ENCODE results near the gene CLASP1.
"Not testable (repeated sequence)": the region's sequence is repeated elsewhere in the genome, so short reads cannot be mapped to it uniquely, and the experiment has no call there.

CLASP1 gene

DNA sequence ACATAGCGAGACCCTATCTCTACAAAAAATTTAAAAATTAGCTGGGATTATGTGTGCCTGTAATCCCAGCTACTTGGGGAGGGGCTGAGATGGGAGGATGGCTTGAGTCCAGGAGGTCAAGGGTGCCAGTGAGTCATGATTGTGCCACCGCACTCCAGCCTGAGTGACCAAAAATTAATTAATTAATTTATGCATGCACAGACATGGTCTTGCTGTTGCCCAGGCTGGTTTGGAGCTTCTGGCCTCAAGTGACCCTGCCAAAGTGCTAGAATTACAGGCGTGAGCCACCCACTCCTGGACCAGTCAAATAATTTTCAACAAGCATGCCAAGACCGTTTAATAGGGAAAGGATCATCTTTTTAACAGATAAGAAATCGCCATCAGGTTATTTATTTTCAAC is 306.5 kb downstream of the CLASP1 start:
- no peak for DNase-seq

DNA sequence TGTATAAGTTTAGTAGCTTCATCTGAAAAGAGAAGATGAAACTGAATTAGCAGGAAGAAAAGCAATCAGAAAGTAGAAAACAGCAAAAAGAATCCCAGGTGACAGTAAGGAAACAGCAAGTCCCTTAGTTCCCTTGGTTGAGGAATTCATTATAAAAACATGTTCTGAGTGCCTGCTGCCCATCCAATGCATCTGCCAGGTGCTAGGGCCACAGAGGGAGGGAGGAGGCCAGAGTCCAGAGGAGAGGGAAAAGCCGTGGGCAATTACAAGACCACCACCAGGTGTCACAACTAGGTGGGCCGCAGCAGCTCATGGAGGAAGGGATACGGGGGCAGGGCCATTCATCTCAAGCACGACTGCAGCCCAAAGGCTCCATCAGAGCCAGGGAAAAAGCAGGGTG is 308.3 kb downstream of the CLASP1 start:
- no peak for DNase-seq

DNA sequence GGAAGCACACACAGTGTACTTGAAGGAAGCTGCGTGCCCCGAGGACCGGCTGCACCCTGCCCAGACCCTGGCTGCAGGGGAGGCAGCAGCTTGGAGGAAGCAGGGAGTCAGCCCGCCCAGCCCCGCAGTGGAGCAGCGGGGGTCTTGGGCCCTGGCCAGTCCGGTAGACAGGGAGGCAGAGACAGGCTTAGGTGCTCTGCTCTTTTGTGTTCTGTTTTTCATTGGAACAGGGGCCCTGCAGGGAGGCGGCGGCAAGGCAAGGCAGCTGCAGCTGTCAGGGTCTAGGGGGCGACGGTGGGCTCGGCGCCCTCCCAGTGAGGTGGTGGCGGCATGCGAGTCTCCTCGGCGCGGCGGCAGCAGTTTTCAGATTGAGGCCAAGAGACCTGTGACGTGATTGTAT is 311.0 kb downstream of the CLASP1 start:
- no peak for DNase-seq

DNA sequence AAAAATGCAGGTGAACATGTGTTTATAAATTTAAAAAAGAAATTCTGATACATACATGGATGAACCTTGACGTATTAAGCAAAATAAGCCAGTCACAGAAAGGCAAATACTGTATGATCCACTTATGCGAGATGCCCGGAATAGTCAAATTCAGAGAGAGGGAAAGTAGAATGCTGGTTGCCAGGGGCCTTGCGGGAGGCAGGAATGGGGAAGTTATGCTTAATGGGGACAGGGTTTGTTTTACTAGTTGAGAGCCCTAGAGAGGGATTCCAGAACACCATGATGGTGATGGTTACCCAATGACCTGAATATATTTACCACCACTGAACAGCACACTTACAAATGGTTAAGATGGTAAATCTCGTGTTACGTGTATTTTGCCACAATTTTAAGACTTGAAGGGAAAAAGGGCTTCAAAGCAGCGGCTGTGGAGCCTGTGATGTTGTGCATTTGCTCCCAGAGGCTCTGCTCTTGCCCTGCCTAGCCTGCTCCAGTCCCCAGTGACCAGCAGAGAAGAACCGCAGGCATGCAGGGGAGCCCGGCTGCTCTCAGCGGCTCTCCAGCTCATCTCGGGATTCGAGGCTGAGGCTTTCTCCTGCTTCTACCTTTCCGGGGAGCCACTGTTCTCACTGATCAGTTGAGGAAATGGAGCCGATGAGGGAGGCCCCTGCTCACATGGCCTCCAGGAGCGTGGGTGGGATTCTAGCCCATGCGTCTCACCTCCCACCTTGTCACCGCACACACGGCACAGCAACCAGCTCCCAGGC is 312.6 kb downstream of the CLASP1 start:
- no peak for DNase-seq

DNA sequence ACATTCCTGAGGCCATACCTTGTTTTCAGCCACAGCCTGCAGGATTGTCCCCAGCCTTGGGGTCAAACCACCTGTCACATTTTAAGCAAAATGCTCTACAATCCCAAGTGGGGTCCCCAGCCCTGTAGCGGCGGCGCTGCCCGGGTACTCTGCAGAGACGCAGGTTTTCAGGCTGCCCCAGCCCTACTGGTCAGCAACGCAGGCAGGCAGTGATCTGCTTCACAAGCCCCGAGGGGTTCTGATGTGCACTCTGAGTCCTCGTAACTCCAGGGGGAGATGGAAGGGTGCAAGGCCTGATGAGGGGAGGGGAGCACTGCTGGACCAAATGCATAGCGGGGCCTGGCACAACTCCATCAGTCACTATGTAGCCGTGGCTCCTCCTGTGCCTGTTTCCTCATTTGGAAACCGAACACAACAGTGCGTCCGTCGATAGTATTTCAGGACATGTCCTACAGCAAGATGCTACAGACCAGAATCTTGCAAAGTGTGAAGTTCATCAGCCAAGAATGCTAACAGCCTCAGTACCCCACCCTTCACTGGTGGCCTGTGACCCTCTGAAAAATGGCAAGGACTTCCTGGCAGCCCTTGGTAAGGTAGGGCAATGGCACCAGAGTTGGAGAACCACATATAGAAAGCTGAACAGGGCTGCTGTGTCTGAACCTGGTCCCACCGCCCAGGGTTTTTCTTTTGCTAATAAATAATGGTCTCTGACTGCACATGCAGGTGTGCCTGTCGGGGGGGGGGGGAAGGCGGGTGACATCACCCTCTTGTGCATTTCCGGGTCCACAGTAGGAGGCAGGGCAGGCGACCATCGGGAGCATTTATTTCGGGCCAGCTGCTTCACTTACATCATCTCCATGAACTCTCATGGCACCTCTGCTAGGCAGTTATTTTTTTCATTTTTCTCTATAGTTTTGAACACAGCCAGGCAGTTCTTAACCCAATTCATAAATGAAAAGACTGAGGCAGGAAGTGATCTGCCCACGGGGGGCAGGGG is 313.7 kb downstream of the CLASP1 start:
- DNase-seq, result no peak

DNA sequence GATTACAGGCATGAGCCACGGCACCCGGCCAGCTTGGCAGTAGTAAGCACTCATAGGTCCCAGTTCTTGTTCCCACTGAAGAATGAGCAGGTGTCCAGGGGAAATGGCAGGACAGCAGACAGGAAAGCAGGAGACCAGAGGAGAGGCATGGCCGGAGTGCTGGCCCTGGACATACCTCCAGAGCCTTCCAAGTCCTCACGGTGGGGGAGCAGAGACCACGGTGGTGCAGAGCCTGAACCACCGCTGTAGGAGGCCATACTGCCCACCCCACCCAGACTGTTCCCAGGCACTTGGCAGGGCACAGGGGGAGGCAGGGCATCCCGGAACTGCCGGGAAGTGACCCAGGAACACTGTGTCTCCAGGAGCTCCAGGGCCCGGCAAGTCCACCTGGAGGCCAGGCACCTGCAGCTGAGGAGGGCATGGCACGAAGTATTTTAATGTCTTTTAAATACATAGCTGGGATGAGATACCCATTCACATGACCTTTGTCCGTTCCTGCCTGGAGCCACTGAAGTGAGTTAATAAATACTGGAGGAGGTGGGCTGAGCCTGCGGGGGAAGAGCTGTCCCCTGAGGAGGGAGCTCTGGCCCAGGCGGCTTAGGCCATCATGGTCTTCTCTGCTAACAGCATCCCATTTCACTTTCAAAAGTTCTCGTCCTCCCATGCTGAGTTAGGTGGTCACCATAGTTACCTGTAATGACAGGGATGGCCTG is 314.5 kb downstream of the CLASP1 start:
- no peak for DNase-seq

DNA sequence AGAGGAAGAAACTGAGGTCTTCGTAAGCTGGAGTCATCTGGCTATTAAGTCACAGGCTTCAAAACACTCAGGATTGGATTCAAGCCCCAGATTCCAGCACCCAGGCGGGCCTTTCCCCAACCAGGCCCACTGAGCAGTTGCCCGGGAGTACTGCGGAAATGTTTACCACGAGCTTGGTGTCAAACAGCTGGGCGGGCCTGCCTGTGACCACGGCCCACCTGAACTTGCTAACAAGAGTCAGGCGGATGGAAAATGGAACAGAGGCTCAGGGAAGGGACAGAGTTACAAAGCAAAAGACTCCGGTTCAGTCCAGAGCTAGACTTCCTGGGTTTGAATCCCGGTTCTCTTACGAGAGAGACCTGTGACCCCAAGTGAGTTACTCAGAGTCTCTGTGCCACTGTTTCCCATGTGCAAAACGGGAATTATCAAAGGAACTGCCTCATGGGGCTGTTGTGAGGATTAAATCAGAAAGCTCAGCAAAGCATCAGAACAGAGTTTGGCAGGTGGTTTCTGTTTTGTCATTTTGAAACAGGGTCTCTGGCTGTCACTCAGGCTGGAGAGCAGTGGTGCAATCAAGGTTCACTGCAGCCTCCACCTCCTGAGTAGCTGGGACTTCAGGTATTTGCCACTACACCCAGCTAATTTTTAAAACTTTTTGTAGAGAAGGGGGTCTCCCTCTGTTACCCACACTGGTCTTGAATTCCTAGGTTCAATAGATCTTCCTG is 315.3 kb downstream of the CLASP1 start:
- DNase-seq, result no peak

DNA sequence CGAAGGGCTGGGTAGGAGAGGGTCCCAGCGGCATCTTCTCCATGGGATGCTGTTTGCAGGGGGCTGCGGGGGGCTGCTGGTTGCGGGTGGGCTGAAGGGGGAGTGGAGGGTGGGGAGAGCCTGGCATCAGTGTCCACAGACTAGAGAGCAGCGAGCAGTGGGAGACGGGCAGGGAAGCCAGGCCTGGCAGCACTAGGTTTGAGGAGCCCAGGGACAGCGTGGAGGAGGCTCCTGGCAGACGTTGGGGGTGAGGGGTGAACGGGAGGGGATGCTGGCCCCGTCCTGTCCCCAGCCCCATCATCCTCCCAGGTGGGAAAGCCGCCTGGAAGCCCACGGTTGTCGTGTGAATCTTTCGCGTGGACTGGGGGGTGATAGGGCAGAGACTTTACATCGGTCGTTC is 316.0 kb downstream of the CLASP1 start:
- no peak for DNase-seq

DNA sequence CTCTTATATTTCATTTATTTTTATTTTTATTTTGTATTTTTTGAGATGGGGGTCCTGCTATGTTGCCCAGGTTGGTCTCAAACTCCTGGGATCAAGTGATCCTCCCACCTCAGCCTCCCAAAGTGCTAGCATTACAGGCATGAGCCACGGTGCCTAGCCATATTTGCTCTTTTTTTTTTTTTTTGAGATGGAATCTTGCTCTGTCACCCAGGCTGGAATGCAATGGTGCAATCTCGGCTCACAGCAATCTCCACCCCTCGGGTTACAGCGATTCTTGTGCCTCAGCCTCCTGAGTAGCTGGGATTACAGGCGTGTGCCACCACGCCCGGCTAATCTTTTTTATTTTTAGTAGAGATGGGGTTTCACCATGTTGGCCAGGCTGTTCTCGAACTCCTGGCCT is 317.9 kb downstream of the CLASP1 start:
- not testable (repeated sequence) for DNase-seq

DNA sequence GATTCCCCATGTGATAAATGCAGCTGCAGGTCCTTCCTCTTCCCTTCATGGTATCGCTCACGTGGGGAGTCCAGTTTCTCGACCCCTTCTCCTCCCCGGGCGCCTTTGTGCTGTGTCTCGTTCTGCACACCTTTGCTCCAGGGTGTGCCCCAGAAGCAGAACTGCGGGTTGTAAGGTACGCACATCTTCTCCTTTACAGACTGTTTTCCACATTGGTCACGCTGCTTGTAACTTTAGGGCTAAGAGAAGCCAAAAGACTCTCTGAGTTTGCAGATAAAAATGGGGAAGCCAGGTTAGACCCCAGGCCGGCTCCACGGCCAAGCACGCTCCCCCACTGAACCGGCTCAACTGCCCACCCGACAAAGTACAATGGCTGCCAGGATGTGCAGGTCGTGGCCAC is 318.3 kb downstream of the CLASP1 start:
- DNase-seq, result no peak

DNA sequence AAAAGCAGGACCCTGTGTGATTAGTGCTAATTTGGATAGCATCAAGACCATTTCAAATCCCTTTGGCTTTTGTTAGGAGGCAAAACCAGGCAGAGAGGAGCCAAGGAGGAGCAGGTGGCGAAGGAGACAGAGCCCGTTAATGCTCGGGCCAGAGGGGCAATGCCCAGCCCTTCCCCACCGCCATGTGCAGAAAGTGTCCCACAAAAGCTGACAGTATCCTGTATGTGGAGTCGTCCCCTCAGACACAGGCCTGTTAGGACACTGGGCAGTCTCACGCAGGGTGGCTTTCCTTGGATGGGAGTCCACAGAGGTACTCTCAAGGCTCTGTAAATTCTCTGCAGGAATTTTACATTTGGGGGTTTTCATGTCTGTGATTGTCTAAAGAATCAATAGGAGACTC is 319.5 kb downstream of the CLASP1 start:
- no peak for DNase-seq

DNA sequence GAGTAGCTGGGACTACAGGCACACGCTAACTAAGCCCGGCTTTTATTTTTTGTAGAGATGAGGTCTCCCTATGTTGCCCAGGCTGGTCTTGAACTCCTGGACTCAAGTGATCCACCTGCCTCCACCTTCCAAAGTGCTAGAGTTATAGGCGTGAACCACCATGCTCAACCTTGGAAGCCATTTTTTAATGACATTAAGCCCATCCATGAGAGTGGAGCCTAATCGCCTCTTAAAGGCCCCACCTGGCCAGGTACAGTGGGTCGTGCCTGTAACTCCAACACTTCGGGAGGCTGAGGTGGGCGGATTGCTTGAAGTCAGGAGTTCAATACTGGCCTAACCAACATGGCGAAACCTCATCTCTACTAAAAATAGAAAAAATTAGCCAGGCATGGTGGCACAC is 322.6 kb downstream of the CLASP1 start:
- no peak for DNase-seq

DNA sequence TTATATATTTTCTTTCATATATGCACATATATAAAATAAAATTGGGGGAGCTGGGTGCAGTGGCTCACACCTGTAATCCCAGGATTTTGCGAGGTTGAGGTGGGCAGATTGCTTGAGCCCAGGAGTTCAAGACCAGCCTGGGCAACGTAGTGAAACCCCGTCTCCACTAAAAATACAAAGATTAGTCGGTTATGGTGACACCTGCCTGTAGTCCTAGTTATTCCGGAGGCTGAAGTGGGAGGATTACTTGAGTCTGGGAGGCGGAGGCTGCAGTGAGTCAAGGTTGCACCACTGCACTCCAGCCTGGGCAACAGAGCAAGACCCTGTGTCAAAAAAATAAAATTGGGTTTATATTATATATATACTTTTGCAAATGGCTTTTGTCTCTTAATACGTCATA is 324.7 kb downstream of the CLASP1 start:
- no peak for DNase-seq

DNA sequence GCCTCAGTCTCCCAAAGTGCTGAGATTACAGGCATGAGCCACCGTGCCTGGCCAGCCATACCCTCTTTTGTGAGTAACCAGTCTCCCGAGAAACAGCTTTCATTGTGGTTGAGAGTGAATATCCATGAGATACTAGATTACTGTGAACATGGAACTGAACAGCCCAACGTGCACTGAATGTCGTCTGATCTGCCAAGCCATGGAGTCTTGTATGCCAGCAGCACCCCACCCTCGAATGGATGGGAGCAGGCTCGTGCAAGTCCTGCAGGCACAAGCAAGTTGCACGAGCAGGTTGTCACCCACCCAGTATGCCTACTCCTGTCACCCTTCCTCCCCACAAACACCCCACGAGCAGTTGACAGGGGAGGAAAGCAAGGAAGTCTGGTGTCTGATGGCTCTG is 327.8 kb downstream of the CLASP1 start:
- DNase-seq, result no peak

DNA sequence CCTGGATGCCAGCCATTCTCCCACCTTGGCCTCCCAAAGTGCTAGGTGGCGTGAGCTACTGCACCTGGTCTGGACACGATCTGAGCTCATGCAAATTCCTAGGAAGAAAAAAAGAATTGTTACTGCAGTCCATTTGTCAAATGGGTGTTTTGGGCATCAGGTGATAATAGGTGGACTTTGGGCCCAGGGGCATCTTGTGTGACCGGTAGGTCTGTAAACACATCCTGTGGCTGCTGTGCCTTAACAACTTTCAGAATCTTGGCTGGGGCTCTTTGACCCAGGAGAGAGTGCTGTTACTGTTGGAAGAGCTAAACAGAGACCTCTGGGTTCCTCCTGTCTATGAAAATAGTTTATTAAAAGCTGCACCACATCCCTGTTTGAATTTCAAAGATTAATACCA is 329.3 kb downstream of the CLASP1 start:
- no peak for DNase-seq

DNA sequence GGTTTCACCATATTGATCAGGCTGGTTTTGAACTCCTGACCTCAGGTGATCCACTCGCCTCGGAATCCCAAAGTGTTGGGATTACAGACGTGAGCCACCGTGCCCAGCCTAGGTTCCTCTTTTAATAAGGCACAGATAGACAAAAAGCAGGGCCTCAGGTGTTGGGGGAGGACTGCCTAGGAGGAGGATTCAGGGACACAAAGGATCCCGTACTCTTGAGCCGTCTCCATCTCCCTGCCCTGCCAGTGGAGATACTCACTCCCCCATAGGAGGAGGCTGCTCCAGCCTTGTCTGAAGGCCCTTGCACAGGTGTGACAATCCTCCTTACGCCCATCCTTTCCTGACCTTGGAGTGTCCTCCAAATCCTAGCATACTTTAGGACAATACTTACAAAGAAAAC is 332.3 kb downstream of the CLASP1 start:
- no peak for DNase-seq

DNA sequence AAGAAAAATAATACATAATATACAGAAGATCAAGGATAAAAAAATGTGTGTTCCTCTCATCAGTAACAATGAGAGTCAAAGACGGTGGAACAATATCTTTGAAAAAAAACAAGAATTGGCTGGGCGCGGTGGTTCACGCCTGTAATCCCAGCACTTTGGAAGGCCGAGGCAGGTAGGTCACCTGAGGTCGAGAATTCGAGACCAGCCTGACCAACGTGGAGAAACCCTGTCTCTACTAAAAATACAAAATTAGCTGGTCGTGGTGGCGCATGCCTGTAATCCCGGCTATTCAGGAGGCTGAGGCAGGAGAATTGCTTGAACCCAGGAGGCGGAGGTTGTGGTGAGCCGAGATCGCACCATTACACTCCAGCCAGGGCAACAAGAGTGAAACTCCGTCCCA is 335.6 kb downstream of the CLASP1 start:
- DNase-seq, result not testable (repeated sequence)

DNA sequence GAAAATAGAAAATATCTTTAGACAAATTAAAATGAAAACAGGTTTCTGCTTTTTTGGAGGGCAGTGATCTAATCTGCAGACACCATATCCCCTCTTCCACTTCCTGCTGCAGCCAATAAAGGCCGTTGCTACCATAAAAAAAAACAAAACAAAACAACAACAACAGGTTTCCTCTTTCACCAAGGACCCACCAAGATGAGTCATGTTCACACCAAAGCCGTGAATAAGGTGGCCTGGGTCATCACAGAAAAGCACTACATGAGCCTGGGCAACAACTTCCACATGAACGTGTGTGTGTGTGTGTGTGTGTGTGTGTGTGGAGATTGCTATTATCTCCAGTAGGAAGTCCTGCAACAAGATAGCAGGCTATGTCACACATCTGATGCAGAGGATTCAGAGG is 339.5 kb downstream of the CLASP1 start:
- DNase-seq, result no peak

DNA sequence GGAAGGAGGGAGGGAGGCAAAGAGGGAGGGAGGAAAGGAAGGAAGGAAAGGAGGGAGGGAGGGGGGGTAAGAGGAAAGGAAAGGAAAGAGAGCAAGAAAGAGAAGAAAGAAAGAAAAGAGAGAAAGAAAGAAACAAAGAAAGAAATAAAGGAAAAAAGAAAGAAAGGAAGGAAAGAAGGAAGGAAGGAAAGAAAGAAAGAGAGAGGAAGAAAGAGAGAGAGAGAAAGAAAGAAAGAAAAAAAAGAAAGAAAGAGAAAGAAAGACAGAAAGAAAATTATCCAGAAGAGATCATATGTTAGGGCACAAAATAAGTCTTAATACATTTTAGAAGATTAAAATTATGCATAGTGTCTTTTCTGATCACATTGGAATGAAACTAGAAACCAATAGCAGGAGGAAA is 339.9 kb downstream of the CLASP1 start:
- DNase-seq, result no peak

DNA sequence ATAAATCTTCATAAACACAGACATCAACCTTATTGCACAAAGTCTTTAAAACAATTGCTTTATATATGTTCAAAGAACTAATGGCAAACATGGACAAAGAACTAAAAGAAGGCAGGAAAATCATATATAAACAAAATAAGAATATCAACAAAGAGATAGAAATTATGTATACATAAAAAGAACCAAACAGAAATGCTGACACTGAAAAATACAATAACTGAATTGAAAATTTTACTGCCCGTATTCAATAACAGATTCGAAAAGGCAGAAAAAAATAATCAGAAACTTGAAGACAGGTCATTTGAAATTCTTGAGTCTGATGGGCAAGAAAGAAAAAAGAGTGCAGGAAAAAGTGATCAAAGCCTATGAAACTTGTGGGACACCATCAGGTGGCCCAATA is 342.2 kb downstream of the CLASP1 start:
- no peak for DNase-seq

DNA sequence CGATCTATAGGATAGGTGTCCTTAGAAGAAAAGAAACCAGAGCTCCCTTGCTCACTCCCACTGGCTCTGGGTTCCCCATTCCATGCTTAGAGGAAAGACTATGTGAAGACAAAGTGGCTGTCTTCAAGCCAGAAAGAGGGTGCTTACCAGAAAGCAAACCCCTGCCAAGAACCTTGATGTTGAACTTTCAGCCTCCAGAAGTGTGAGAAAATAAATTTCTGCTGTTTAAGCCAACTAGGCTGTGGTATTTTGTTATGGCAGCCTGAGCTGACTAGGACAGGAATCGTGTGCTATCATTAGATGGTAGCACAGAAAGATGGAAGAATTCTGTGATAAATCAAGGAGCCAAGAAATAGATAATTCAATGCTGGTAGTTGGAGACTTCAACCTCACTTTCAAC is 344.3 kb downstream of the CLASP1 start:
- DNase-seq, result no peak

DNA sequence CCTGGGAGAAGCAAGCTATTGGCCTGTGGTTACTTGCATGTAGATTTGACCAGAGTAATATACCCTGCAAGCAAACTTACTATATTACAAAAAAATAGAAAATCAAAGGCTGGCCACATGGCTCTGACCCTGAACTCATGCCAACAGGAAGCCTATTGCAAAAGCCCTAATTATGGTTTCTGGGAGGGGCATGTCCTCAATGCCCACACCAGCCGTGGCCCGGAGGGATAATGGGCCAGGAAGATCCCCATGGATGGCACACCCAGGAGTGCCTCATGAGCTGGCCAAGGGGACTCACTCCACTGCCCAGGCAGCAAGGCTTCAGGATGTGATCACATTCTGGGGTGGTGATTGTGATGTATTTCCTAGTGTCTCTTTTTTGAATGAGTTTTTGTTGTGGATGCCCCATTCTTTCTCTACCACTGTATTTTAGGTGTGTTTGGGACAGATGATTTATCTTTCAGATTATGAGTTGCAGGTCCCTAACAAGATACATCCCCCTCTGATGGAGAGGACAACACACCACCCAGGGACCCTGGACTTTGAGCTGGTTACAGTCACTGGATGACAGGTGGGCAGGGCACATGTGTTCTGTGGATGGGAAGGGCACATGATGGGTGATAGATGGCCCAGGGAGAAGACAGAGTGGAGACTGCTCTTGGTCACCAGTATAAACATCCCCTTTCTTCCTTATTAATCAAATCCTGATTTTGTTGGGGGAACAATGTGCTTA is 345.6 kb downstream of the CLASP1 start:
- no peak for DNase-seq
